Effector CD4-positive, alpha-beta T cell (primary cell): Measurements from ENCODE around the gene PPM1H.
"Not testable (repeated sequence)": the region's sequence is repeated elsewhere in the genome, so short reads cannot be mapped to it uniquely, and the experiment has no call there.

Experiments
- DNase-seq: peaks from one replicate; pipeline ENCODE4 v3.0.0-alpha.2; 2020

PPM1H gene

GRCh38 chr12:62907561-62907960 lies 27.4 kb downstream of the PPM1H start:
- no peak for DNase-seq

GRCh38 chr12:62907078-62907477 lies 27.9 kb downstream of the PPM1H start:
- DNase-seq = no peak

- DNase-seq = no peak
Observed at GRCh38 chr12:62903151-62903550, 31.8 kb downstream of the PPM1H start.

GRCh38 chr12:62900686-62901272 lies 34.2 kb downstream of the PPM1H start:
- no peak for DNase-seq

- DNase-seq = no peak
Observed at GRCh38 chr12:62899568-62900390, 35.2 kb downstream of the PPM1H start.

- no peak for DNase-seq
Observed at GRCh38 chr12:62898526-62898925, 36.4 kb downstream of the PPM1H start.

GRCh38 chr12:62895351-62895877 lies 39.5 kb downstream of the PPM1H start:
- DNase-seq = no peak

- no peak for DNase-seq
Observed at GRCh38 chr12:62893276-62893675, 41.7 kb downstream of the PPM1H start.

GRCh38 chr12:62891805-62892549 lies 43.0 kb downstream of the PPM1H start:
- no peak for DNase-seq

GRCh38 chr12:62888454-62889110 lies 46.4 kb downstream of the PPM1H start:
- DNase-seq = no peak

- no peak for DNase-seq
Observed at GRCh38 chr12:62886796-62887195, 48.2 kb downstream of the PPM1H start.

- DNase-seq = no peak
Observed at GRCh38 chr12:62885242-62885641, 49.7 kb downstream of the PPM1H start.

- not testable (repeated sequence) for DNase-seq
Observed at GRCh38 chr12:62884832-62885231, 50.1 kb downstream of the PPM1H start.

GRCh38 chr12:62882696-62883095 lies 52.3 kb downstream of the PPM1H start:
- DNase-seq = no peak

- DNase-seq = no peak
Observed at GRCh38 chr12:62882140-62882539, 52.8 kb downstream of the PPM1H start.

GRCh38 chr12:62879691-62880090 lies 55.3 kb downstream of the PPM1H start:
- DNase-seq = no peak

- DNase-seq = not testable (repeated sequence)
Observed at GRCh38 chr12:62879228-62879627, 55.7 kb downstream of the PPM1H start.

- DNase-seq = no peak
Observed at GRCh38 chr12:62878211-62878610, 56.7 kb downstream of the PPM1H start.

- no peak for DNase-seq
Observed at GRCh38 chr12:62876938-62877548, 57.9 kb downstream of the PPM1H start.

GRCh38 chr12:62873826-62874448 lies 61.0 kb downstream of the PPM1H start:
- DNase-seq = no peak

GRCh38 chr12:62873116-62873825 lies 61.7 kb downstream of the PPM1H start:
- DNase-seq = no peak
